Body of pancreas (tissue), 4 donors: ENCODE measurements around the gene KIF13A.

Experiments
- CTCF ChIP-seq, 7 experiments: fragments of 450-650 bp in 4 of 7; fragments of 200-600 bp in 3 of 7; sonication (generic) in 3 of 7; IDR thresholded peaks; one replicate each; pipeline ENCODE4 v1.5.1; 2016 to 2019; ENCODE audit warnings: antibody characterized with exemption in 7 of 7
- POLR2A ChIP-seq, 3 donors: fragments of 450-650 bp; IDR thresholded peaks; one replicate each; pipeline ENCODE4 v1.6.1; 2016; ENCODE audit warnings: antibody characterized with exemption in 3 of 3, mild to moderate bottlenecking in 2 of 3

- no peak for TF ChIP-seq CTCF (IDR thresholded peaks at IDR 0.05)
- no peak for TF ChIP-seq POLR2A (IDR thresholded peaks at IDR 0.05)
Measured at GRCh38 chr6:17861361-17861760, 126.1 kb downstream of the KIF13A start.
